IMR-90 (cell line): ENCODE results near the gene ATP9B. TPM values are rescaled to one million over a fixed set of nuclear protein-coding genes. Genes with fewer than 3 reads are reported as not detected.

Experiments used
- ATAC-seq: fragments of 200-7000 bp; cut with Tn5 transposase; 2 replicates; pipeline ENCODE4 v1.9.1; 2020; ENCODE audit warnings: low read depth, mild to moderate bottlenecking, moderate library complexity
- BruUV-seq: library from RNA; stranded (reverse); fragments of 400-500 nt; replicated peaks from 2 replicates; lab custom pipeline; 2021; lab: Mats Ljungman, UMichigan
- CTCF ChIA-PET: fragments of 300-600 bp; formaldehyde crosslinking; extraction: SDS; loops from one replicate; lab custom pipeline; 2021; ENCODE audit warnings: antibody characterized with exemption; lab: Yijun Ruan, JAX
- POLR2A ChIA-PET: fragments of 300-600 bp; sonication (Branson Sonifier 250); formaldehyde crosslinking; loops from one replicate; lab custom pipeline; 2022; ENCODE audit warnings: antibody characterized with exemption; ENCODE audit not compliant: unreplicated experiment; lab: Charles Lee
- DNase-seq: peaks from one replicate; pipeline ENCODE4 v3.0.0; 2013
- H2AFZ ChIP-seq: replicated peaks from 2 replicates; pipeline ENCODE3; 2013; ENCODE audit warnings: low read length, mild to moderate bottlenecking; ENCODE audit not compliant: poor library complexity
- H2AK5ac ChIP-seq: 2 replicates; pipeline ENCODE4 v1.6.1; 2013; ENCODE audit warnings: low read depth, low read length, inconsistent platforms
- H2AK9ac ChIP-seq: replicated peaks from 2 replicates; pipeline ENCODE3; 2013; ENCODE audit warnings: mild to moderate bottlenecking, low read depth, low read length, moderate library complexity; ENCODE audit not compliant: poor library complexity
- H2BK120ac ChIP-seq: 2 replicates; pipeline ENCODE4 v1.6.1; 2013; ENCODE audit warnings: low read depth, low read length, inconsistent platforms
- H2BK15ac ChIP-seq: 3 replicates; pipeline ENCODE4 v1.6.1; 2013; ENCODE audit warnings: low read depth, low read length, inconsistent platforms
- H2BK20ac ChIP-seq: 2 replicates; pipeline ENCODE4 v1.6.1; 2013; ENCODE audit warnings: low read depth, mild to moderate bottlenecking, inconsistent platforms, low read length, moderate library complexity
- H2BK5ac ChIP-seq: 2 replicates; pipeline ENCODE4 v1.6.1; 2013; ENCODE audit warnings: mild to moderate bottlenecking, low read depth, low read length, inconsistent platforms; ENCODE audit not compliant: poor library complexity, severe bottlenecking
- H3K14ac ChIP-seq: replicated peaks from 2 replicates; pipeline ENCODE4 v1.6.1; 2013; ENCODE audit warnings: low read depth, low read length, inconsistent platforms
- H3K18ac ChIP-seq: 2 replicates; pipeline ENCODE4 v1.6.1; 2013; ENCODE audit warnings: low read depth, low read length, control low read depth
- H3K23ac ChIP-seq: 2 replicates; pipeline ENCODE4 v1.6.1; 2013; ENCODE audit warnings: low read depth, low read length, inconsistent platforms
- H3K27ac ChIP-seq: 2 replicates; pipeline ENCODE4 v1.5.1; 2013; ENCODE audit warnings: mild to moderate bottlenecking, control low read depth, low read length; ENCODE audit not compliant: insufficient read depth
- H3K27me3 ChIP-seq: 2 replicates; pipeline ENCODE4 v1.6.1; 2013; ENCODE audit warnings: low read length; ENCODE audit not compliant: control insufficient read depth, insufficient read depth
- H3K36me3 ChIP-seq: 2 replicates; pipeline ENCODE4 v1.6.1; 2013; ENCODE audit warnings: low read length, mixed read lengths; ENCODE audit not compliant: control insufficient read depth, insufficient read depth
- H3K4ac ChIP-seq: 2 replicates; pipeline ENCODE4 v1.6.1; 2013; ENCODE audit warnings: low read depth, low read length, inconsistent platforms
- H3K4me1 ChIP-seq: 2 replicates; pipeline ENCODE4 v1.6.1; 2013; ENCODE audit warnings: low read length, mixed read lengths; ENCODE audit not compliant: control insufficient read depth, insufficient read depth
- H3K4me2 ChIP-seq: 2 replicates; pipeline ENCODE4 v1.6.1; 2013; ENCODE audit warnings: low read depth, mild to moderate bottlenecking, control low read depth, low read length, moderate library complexity
- H3K4me3 ChIP-seq: 2 replicates; pipeline ENCODE4 v1.5.1; 2013; ENCODE audit warnings: low read depth, mild to moderate bottlenecking, control low read depth, low read length, moderate library complexity; ENCODE audit not compliant: insufficient read depth
- H3K56ac ChIP-seq: 2 replicates; pipeline ENCODE4 v1.6.1; 2013; ENCODE audit warnings: low read length, inconsistent platforms; ENCODE audit not compliant: insufficient read depth; ENCODE audit errors: extremely low read depth
- H3K79me1 ChIP-seq, 2 experiments: 2 replicates each; pipeline ENCODE4 v1.6.1; 2013; ENCODE audit warnings: low read length in 2 of 2, inconsistent platforms in 1 of 2, low read depth in 1 of 2
- H3K9ac ChIP-seq: 2 replicates; pipeline ENCODE4 v1.6.1; 2013; ENCODE audit warnings: low read depth, low read length, control low read depth
- H3K9me1 ChIP-seq: 2 replicates; pipeline ENCODE4 v1.6.1; 2013; ENCODE audit warnings: low read length, inconsistent platforms; ENCODE audit not compliant: insufficient read depth
- H3K9me3 ChIP-seq: 2 replicates; pipeline ENCODE4 v1.6.1; 2013; ENCODE audit warnings: low read length; ENCODE audit not compliant: control insufficient read depth, insufficient read depth
- H4K20me1 ChIP-seq: 2 replicates; pipeline ENCODE4 v1.6.1; 2013; ENCODE audit warnings: low read length, inconsistent platforms; ENCODE audit not compliant: insufficient read depth
- H4K5ac ChIP-seq: 2 replicates; pipeline ENCODE4 v1.6.1; 2013; ENCODE audit warnings: mild to moderate bottlenecking, low read depth, low read length, control low read depth
- H4K8ac ChIP-seq, 2 experiments: 2 replicates each; pipeline ENCODE4 v1.6.1; 2013; ENCODE audit warnings: low read depth in 2 of 2, low read length in 2 of 2, control low read depth in 1 of 2, inconsistent platforms in 1 of 2
- H4K91ac ChIP-seq: 2 replicates; pipeline ENCODE4 v1.6.1; 2013; ENCODE audit warnings: low read depth, low read length, inconsistent platforms; ENCODE audit not compliant: insufficient read depth
- CEBPB ChIP-seq: IDR thresholded peaks from 2 replicates; pipeline ENCODE4 v1.6.1; 2012; ENCODE audit warnings: low read depth, low read length, improper control_type of control experiment
- FOS ChIP-seq: fragments of 150-350 bp; IDR thresholded peaks from 2 replicates; pipeline ENCODE4 v1.6.1; 2016; ENCODE audit warnings: low read depth, low read length
- MAZ ChIP-seq: IDR thresholded peaks from 2 replicates; pipeline ENCODE4 v1.6.1; 2012; ENCODE audit warnings: low read depth, mild to moderate bottlenecking, low read length, improper control_type of control experiment, moderate library complexity, borderline replicate concordance
- SMC3 ChIP-seq: fragments of 150-350 bp; IDR thresholded peaks from 2 replicates; pipeline ENCODE4 v1.6.1; 2016; ENCODE audit warnings: low read depth, mild to moderate bottlenecking, antibody characterized with exemption, low read length, moderate library complexity
- WGBS, 2 experiments: methylation state at CpG; one replicate each; pipeline versions ENCODE4 v1.1.5 to v1.1.7; 2013; ENCODE audit warnings: missing lambda C conversion rate in 2 of 2; ENCODE audit not compliant: insufficient read length in 1 of 2; ENCODE audit errors: extremely low coverage in 2 of 2; 5-methylcytosine and 5-hydroxymethylcytosine counted together
- dilution Hi-C: fragments of 300-500 bp; cut with HindIII; formaldehyde crosslinking; loops from one replicate; pipeline ENCODE4 v1.14.3; 2018; ENCODE audit warnings: low sequenced_read_pairs; ENCODE audit not compliant: unreplicated experiment
- in situ Hi-C: fragments of 300-500 bp; cut with MboI; formaldehyde crosslinking; loops from 3 replicates; pipeline ENCODE4 v1.14.3; 2019; ENCODE audit warnings: low sequenced_read_pairs, inconsistent platforms, mixed read lengths
- intact Hi-C: fragments of 100-400 bp; cut with micrococcal nuclease; formaldehyde crosslinking; loops from 2 replicates; pipeline ENCODE4 v1.10.0; 2022
- polyA plus RNA-seq, 3 experiments: library from polyadenylated mRNA; depleted of rRNA; stranded (reverse); fragments of >200 nt; gene quantifications; 2 replicates each; pipeline ENCODE4 v1.2.3, GENCODE V29; 2012; ENCODE audit warnings: low replicate concordance in 1 of 3
- total RNA-seq: library from RNA; depleted of rRNA; stranded (reverse); fragments of >200 nt; gene quantifications from 2 replicates; pipeline ENCODE4 v1.2.3, GENCODE V29; 2012
- TF ChIP-seq, protein P1 (sequence below): fragments of 150-350 bp; IDR thresholded peaks from 2 replicates; pipeline ENCODE4 v1.6.1; 2017; ENCODE audit warnings: mild to moderate bottlenecking, antibody characterized with exemption, low read length, low read depth

ATP9B gene
- total and polyA plus RNA-seq, 2 of the 4 experiments (the other 2 are of a cell fraction), result 11.0 to 11.5 TPM

DNA sequence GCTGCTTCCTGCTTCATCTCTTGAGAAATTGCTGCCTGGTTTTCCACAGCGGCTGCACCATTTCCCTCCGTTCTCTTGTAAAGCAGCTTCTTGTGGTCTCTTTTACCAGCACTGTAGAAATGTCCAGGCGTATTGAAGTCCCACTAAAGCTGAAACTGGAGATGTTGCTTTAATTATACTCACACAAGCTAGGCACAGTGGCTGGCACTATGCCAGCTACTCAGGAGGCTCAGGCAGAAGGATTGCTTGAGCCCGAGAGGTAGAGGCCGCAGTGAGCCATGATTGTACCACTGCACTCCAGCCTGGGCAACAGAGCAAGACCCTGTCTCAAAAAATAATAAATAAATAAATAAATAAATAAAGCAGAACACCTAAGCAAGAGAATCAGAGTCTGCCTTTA lies 19.2 kb upstream of the ATP9B start:
- Histone ChIP-seq H3K4me2 (no peak overlapping the region), H4K20me1 (no peaks in the 10 kb centered on the region), H2AFZ (no peak overlapping the region), H3K18ac (no peak overlapping the region), H4K5ac (no peak overlapping the region), H3K9ac (no peak overlapping the region), H3K4me1 (no peaks in the 10 kb centered on the region), H2AK9ac (no peak overlapping the region), H3K27ac (no peak overlapping the region), H3K56ac (no peak overlapping the region), H3K4ac (no peak overlapping the region), H4K8ac (no peak overlapping the region), H3K36me3 (no peaks in the 10 kb centered on the region), H3K9me3 (peaks cover 2% of the 10 kb centered on the region; the same call in 1 of the 2 replicates), H3K14ac (no peak overlapping the region), H2BK15ac (no peak overlapping the region), H3K9me1 (no peaks in the 10 kb centered on the region), H2BK20ac (no peak overlapping the region), H4K91ac (no peak overlapping the region), H2BK5ac (no peak overlapping the region), H2AK5ac (no peak overlapping the region), H3K79me1 (no peaks in the 10 kb centered on the region), H3K4me3 (no peak overlapping the region), H3K27me3 (no peaks in the 10 kb centered on the region), H2BK120ac (no peak overlapping the region), H3K23ac (no peak overlapping the region)
- ChIA-PET CTCF (interaction anchor here (0.7 kb wide), 1 partner anchor 21 kb away, joined by 3 read pairs; no protein-coding TSS in a partner anchor), POLR2A (no interaction called here)
- in situ Hi-C loops, result no loop called here
- no peak for TF ChIP-seq SMC3
- TF ChIP-seq FOS, result no peak
- TF ChIP-seq, protein P1, sequence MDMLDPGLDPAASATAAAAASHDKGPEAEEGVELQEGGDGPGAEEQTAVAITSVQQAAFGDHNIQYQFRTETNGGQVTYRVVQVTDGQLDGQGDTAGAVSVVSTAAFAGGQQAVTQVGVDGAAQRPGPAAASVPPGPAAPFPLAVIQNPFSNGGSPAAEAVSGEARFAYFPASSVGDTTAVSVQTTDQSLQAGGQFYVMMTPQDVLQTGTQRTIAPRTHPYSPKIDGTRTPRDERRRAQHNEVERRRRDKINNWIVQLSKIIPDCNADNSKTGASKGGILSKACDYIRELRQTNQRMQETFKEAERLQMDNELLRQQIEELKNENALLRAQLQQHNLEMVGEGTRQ, result no peak
- no peak for TF ChIP-seq CEBPB
- TF ChIP-seq MAZ, result no peak
- intact Hi-C loops, result no loop called here
- no peak for ATAC-seq
- no CpG with 5 or more reads among the region's 5 CpGs for WGBS, 2 experiments
- no TSS peak for BruUV-seq
- no peak for DNase-seq
- dilution Hi-C loops, result no loop called here
